GM12873 (cell line): ENCODE measurements around the gene SEC31A.

Experiments
- CTCF ChIP-seq: IDR thresholded peaks from 2 replicates; pipeline ENCODE4 v1.5.1; 2012; ENCODE audit warnings: low read depth, mild to moderate bottlenecking, moderate library complexity, low read length, control low read depth; ENCODE audit not compliant: insufficient read depth; ENCODE audit errors: missing control alignments

The SEC31A gene

DNA sequence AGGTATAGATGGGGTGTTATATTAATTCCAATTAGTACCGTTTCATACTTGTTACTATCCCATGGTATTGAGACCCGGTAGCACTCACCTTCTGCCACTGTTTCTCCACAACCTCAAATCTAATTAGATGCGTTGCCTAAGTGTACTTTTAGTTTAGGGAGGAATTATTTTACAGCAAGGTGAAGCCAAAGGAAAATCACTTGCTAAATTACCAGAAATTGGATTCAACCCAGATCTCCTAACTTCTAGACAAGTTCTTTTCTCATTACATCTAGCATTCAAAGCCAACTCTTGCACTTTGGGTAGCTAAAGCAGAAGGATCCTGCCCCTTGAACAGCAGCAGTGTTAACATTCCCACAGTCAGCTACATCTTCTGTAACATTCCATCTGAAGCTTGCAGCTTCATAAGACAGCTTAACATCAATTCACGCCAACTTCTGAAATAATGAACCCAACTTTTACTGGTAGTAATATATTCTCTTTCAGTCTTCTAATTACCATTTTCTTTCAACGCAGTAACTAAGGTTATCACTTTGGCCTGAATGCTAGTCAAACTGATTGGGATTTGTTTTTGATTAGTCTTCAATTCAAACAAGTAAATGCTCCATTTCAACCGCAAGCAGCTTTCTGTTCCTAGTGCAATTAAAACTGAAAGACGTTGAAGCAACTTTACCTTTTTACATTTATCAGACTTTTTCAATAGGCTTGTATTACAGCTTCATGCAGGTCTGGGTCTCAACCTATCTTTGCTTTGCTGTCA, 934 bp upstream of the SEC31A start:
- TF ChIP-seq CTCF, result no peak

DNA sequence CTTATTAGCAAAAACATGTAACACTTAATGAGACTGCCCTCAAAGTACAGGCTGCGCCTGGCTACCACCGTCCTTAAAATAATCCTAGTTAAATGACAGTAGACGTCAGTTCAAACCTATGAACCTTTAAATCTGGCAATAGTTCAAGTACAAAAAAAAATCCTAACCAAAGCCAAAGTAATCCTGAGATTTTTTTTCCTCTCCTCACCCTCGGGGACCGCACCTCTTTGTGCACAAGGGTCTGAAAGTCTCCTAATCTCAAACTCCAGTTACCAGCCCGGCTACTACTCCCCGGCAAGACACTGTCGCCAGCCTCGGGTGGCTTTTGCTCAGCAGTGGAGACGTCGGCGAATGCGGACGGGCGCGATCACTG, 439 bp downstream of the SEC31A start:
- TF ChIP-seq CTCF, result no peak

- TF ChIP-seq CTCF, result no peak
These were observed 1.7 kb downstream of the SEC31A start for GRCh38 chr4:82889287-82889686.

GRCh38 chr4:82886147-82886942, 4.6 kb downstream of the SEC31A start:
- no peak for TF ChIP-seq CTCF

DNA sequence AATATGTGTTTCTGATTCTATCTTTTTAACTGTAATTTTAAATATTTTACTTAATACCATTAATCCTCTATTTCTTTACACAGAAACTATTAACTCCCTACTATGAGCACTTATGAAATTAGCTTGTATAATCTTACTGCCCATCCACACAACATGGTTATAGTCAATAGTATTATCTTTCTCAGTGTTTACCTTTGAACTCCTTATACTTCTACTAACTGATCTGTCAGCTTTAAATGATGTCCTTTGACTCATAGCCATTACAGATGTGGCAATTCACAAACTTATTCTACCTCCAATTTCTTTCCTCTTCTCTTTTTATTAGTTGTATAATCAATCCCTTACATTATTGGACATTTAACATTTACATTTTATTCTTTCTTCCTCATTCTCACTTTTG, 5.5 kb downstream of the SEC31A start:
- TF ChIP-seq CTCF, result no peak

DNA sequence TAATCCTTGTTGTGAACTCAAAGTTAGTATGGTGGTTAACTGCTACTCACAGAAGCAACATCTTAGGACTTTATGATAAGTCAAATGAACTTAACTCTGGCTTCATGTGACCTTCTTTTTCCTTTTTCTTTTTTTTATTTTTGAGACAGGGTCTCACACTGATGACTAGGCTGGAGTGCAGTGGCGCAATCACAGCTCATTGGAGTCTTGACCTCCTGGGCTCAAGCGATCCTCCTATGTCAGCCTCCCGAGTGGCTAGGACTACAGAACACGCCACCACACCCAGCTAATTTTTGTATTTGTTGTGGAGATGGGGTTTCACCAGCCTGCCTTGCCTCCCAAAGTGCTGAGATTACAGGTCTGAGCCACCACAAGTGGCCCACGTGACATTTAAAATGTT, 22.4 kb downstream of the SEC31A start:
- TF ChIP-seq CTCF, result no peak

GRCh38 chr4:82866706-82867385, 24.1 kb downstream of the SEC31A start:
- no peak for TF ChIP-seq CTCF
